Measurements from ENCODE around the gene MIOX. TPM values are rescaled to one million over a fixed set of nuclear protein-coding genes. Genes with fewer than 3 reads are reported as not detected.

Gene MIOX
- total RNA-seq, 1 donor from 2014 or later: 0.35 TPM

DNA sequence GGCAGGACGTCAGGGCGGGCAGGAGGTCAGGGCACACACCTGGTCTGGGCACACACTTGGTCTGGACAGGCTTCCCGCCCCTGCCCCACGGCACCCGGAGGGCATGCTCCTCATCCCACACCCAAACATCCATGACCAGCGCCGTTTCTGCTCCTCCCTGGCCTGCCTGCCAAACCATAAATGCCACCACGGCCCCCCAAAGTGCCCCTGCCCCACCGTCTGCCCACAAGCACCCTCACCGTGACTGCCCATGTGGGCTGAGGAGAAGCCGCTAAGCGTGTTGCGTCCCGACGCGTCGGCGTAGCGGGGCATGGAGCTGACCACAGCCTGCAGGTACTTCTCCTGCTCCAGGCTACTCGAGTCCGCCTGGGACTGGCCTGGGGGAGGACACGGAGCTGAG lies 27.6 kb upstream of the MIOX start:
- Mint-ChIP-seq H3K4me3 (no peak overlapping the region), H3K27ac (ENCODE audit: unreplicated experiment) (no peak overlapping the region), H3K4me1 (no peaks in the 10 kb centered on the region), H3K9me3 (no peaks in the 10 kb centered on the region), H3K36me3 (ENCODE audit: low read depth) (peaks cover 3% of the 10 kb centered on the region), H3K27me3 (ENCODE audit: low read depth) (no peaks in the 10 kb centered on the region)
- TF ChIP-seq, protein P1, sequence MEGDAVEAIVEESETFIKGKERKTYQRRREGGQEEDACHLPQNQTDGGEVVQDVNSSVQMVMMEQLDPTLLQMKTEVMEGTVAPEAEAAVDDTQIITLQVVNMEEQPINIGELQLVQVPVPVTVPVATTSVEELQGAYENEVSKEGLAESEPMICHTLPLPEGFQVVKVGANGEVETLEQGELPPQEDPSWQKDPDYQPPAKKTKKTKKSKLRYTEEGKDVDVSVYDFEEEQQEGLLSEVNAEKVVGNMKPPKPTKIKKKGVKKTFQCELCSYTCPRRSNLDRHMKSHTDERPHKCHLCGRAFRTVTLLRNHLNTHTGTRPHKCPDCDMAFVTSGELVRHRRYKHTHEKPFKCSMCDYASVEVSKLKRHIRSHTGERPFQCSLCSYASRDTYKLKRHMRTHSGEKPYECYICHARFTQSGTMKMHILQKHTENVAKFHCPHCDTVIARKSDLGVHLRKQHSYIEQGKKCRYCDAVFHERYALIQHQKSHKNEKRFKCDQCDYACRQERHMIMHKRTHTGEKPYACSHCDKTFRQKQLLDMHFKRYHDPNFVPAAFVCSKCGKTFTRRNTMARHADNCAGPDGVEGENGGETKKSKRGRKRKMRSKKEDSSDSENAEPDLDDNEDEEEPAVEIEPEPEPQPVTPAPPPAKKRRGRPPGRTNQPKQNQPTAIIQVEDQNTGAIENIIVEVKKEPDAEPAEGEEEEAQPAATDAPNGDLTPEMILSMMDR (conservative IDR thresholded peaks at IDR 0.05): no peak
- DNase-seq (ENCODE audit: low read depth, low spot score): no peak

DNA sequence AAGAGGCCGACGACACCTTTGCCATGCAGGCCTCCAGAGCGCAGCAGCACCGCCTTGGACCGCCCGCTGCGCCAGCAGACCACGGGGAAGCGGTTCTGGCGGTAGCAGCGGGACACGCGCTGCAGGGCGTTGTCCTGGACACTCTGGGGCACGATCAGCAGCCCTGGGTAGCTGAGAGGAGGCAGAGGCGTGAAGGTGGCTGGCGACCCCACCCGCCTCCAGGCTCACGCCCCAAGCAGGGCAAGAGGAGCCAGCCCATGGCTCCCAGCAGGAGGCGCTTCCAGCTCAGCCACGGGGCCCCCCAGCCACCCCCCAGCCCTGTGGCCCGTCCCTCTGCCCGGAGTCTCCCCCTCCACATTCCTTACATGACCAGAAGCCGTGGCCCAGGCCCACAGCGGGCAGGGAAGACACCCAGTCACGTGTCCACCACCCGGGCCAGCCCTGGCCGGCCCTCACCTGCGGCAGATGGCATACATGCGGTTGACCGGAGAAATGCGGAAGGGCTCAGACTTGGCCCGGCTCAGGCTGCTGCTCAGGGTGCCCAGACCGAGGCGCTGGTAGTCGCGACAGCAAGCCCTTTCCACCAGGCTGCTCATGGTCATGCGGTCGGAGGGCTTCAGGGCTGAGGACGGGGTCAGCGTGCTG lies 27.0 kb upstream of the MIOX start:
- Mint-ChIP-seq H3K9me3 (no peaks in the 10 kb centered on the region), H3K27me3 (ENCODE audit: low read depth) (no peaks in the 10 kb centered on the region), H3K4me3 (no peak overlapping the region), H3K27ac (ENCODE audit: unreplicated experiment) (no peak overlapping the region), H3K36me3 (ENCODE audit: low read depth) (peaks cover 3% of the 10 kb centered on the region), H3K4me1 (no peaks in the 10 kb centered on the region)
- TF ChIP-seq, protein P1 (conservative IDR thresholded peaks at IDR 0.05): no peak
- no peak for DNase-seq (ENCODE audit: low read depth, low spot score)

DNA sequence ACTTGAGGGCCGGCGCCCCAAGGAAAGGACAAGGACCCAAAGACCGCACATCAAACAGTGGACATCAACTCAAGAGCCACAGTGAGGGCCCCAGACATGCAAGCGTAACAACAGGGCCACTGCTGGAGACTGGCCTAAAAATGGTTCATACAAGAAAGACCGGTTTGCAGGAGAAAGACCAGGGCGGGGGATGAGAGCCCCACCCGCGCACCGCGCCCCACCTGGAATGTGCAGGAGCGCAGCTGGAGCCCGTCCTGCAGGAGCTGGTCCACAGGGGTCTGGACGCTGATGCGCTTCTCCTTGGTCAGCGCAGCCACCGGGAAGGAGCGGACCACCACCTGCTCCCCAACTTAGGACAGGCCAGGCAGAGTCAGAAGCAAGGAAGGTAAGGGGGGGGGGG lies 25.7 kb upstream of the MIOX start:
- no peak overlapping the region for H3K4me3 Mint-ChIP-seq

DNA sequence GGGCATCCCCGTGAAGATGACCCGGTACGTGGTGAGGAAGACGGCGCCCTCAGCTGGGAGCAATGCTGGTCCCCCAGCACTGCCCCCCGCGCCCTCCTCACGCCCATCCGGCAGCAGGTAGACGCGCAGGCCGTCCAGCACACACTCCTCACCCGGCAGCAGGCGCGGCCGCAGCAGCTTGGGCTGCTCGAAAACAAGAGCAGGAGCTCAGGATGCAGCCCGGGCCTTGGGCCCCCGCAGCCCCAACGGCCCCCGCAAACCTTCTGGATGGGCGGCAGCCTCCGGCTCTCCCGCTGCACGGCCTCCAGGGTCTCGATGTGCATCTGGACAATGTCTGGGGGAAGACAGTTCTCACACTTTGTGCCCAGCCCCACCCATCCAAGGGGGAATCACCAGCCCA lies 25.1 kb upstream of the MIOX start:
- H3K4me3 Mint-ChIP-seq: no peak overlapping the region
- no peaks in the 10 kb centered on the region for H3K9me3 Mint-ChIP-seq
- no peaks in the 10 kb centered on the region for H3K4me1 Mint-ChIP-seq
- DNase-seq (ENCODE audit: low read depth, low spot score): no peak
- H3K27ac Mint-ChIP-seq (ENCODE audit: unreplicated experiment): no peak overlapping the region
- TF ChIP-seq, protein P1 (conservative IDR thresholded peaks at IDR 0.05): no peak
- H3K27me3 Mint-ChIP-seq (ENCODE audit: low read depth): no peaks in the 10 kb centered on the region
- peaks cover 3% of the 10 kb centered on the region for H3K36me3 Mint-ChIP-seq (ENCODE audit: low read depth)

More for the DNA sequence above, 25.7 kb upstream of the MIOX start:
- Mint-ChIP-seq H3K36me3 (ENCODE audit: low read depth) (peaks cover 3% of the 10 kb centered on the region), H3K4me1 (no peaks in the 10 kb centered on the region), H3K9me3 (no peaks in the 10 kb centered on the region), H3K27me3 (ENCODE audit: low read depth) (no peaks in the 10 kb centered on the region), H3K27ac (ENCODE audit: unreplicated experiment) (no peak overlapping the region)
- DNase-seq (ENCODE audit: low read depth, low spot score): no peak
- TF ChIP-seq, protein P1 (conservative IDR thresholded peaks at IDR 0.05): no peak

DNA sequence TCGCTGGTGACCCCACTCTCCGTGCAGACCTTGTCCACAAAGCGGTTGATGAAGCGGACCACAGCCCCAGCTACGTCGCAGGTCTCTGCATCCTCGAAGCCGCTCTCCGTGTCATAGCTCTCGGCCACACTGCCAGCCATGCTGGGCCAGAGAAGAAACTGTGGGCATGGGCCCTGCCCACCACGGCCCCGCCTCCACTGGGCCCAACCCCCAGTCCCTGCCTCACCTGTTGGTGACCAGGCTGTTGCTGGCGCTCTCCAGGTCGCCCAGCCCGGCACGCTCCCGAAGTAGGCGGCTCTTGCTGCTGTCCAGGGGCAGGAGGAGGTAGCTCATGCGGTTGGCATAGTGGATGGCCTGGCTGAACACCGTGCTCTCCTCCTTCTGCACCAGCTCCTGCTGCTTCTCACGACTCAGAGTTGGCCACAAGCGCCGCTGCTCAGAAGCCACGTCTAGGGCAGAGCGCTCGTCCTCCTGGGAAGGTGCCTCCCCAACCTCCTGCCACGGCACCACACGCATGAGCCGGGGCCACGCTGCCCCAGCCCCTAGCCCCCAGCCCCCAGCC lies 24.6 kb upstream of the MIOX start:
- peaks cover 7% of the 10 kb centered on the region for H3K36me3 Mint-ChIP-seq (ENCODE audit: low read depth)
- DNase-seq (ENCODE audit: low read depth, low spot score): no peak
- no peaks in the 10 kb centered on the region for H3K9me3 Mint-ChIP-seq
- TF ChIP-seq, protein P1 (conservative IDR thresholded peaks at IDR 0.05): no peak
- H3K27me3 Mint-ChIP-seq (ENCODE audit: low read depth): no peaks in the 10 kb centered on the region
- no peaks in the 10 kb centered on the region for H3K4me1 Mint-ChIP-seq
- no peak overlapping the region for H3K4me3 Mint-ChIP-seq
- no peak overlapping the region for H3K27ac Mint-ChIP-seq (ENCODE audit: unreplicated experiment)
